ENCODE results near the gene DAPK2.

GRCh38 chr15:63888146-63888545, 158.1 kb downstream of the DAPK2 start:
- TF ChIP-seq CTCF (conservative IDR thresholded peaks at IDR 0.05 in 1 of 2, IDR thresholded peaks at IDR 0.05 in 1 of 2; ENCODE audit: extremely low read depth in 1 of 2, insufficient read depth in 1 of 2, low read depth in 1 of 2, low read length in 2 of 2) = no peak
- TF ChIP-seq EZH2 (IDR thresholded peaks at IDR 0.05; ENCODE audit: borderline replicate concordance, low read length) = no peak
